Pons (tissue), 1 donor: ENCODE measurements around the gene SLC35E3.
A peak's percentile ranks its signal among the peaks of the same experiment; 100 is the strongest.

ENCODE experiments used
- DNase-seq: peaks from one replicate; pipeline ENCODE4 v3.0.0-alpha.2; 2016; ENCODE audit warnings: low spot score

SLC35E3 gene

GRCh38 chr12:68771223-68771925, 25.4 kb downstream of the SLC35E3 start:
- no peak for DNase-seq

GRCh38 chr12:68772714-68773113, 26.7 kb downstream of the SLC35E3 start:
- no peak for DNase-seq

GRCh38 chr12:68773582-68773981, 27.6 kb downstream of the SLC35E3 start:
- DNase-seq, result no peak

GRCh38 chr12:68775121-68775630, 29.2 kb downstream of the SLC35E3 start:
- no peak for DNase-seq

GRCh38 chr12:68776976-68777610, 31.1 kb downstream of the SLC35E3 start:
- DNase-seq, result no peak

GRCh38 chr12:68779280-68779679, 33.3 kb downstream of the SLC35E3 start:
- no peak for DNase-seq

GRCh38 chr12:68780731-68781130, 34.8 kb downstream of the SLC35E3 start:
- peak; percentile 65 for DNase-seq

- no peak for DNase-seq
Measured at GRCh38 chr12:68781728-68782127, 35.8 kb downstream of the SLC35E3 start.

GRCh38 chr12:68784015-68784414, 38.0 kb downstream of the SLC35E3 start:
- no peak for DNase-seq

GRCh38 chr12:68785358-68785757, 39.4 kb downstream of the SLC35E3 start:
- DNase-seq, result no peak

- DNase-seq, result no peak
Measured at GRCh38 chr12:68785823-68786222, 39.8 kb downstream of the SLC35E3 start.

GRCh38 chr12:68786929-68787328, 41.0 kb downstream of the SLC35E3 start:
- DNase-seq, result no peak

- no peak for DNase-seq
Measured at GRCh38 chr12:68788554-68789143, 42.7 kb downstream of the SLC35E3 start.

GRCh38 chr12:68789144-68789878, 43.3 kb downstream of the SLC35E3 start:
- no peak for DNase-seq

- no peak for DNase-seq
Measured at GRCh38 chr12:68790081-68790951, 44.3 kb downstream of the SLC35E3 start.

- DNase-seq, result no peak
Measured at GRCh38 chr12:68790952-68791234, 44.9 kb downstream of the SLC35E3 start.

- DNase-seq, result no peak
Measured at GRCh38 chr12:68791897-68792481, 46.0 kb downstream of the SLC35E3 start.

- no peak for DNase-seq
Measured at GRCh38 chr12:68792952-68793351, 47.0 kb downstream of the SLC35E3 start.

GRCh38 chr12:68793436-68793835, 47.5 kb downstream of the SLC35E3 start:
- no peak for DNase-seq

- no peak for DNase-seq
Measured at GRCh38 chr12:68793975-68794652, 48.1 kb downstream of the SLC35E3 start.
